Measurements from ENCODE around the gene MCCD1. TPM values are rescaled to one million over a fixed set of nuclear protein-coding genes. Genes with fewer than 3 reads are reported as not detected.
A peak's percentile ranks its signal among the peaks of the same experiment; 100 is the strongest.

The MCCD1 gene
- total and polyA plus RNA-seq, 2 experiments from 2014 or later = not detected

- 1 to 2% methylated on average over 4 of the region's 4 CpGs for WGBS, 2 experiments (ENCODE audit: low coverage in 1 of 2, low lambda C conversion rate in 2 of 2, missing lambda C conversion rate in 2 of 2)
- Histone ChIP-seq H2AFZ (no peak overlapping the region), H4K20me1 (ENCODE audit: insufficient read depth) (peaks cover 32% of the 10 kb centered on the region), H3K36me3 (ENCODE audit: low read depth) (peaks cover 44% of the 10 kb centered on the region), H3K9me2 (ENCODE audit: insufficient read depth) (no peaks in the 10 kb centered on the region), H3K79me2 (ENCODE audit: insufficient read depth) (peaks cover 76% of the 10 kb centered on the region), H3K4me1 (ENCODE audit: insufficient read depth) (peaks cover 19% of the 10 kb centered on the region), H3F3A (ENCODE audit: insufficient read depth) (peaks cover 23% of the 10 kb centered on the region), H3K27ac (peak overlapping the region; percentile 96), H3K9ac (peak overlapping the region; percentile 98), H3K4me2 (ENCODE audit: unreplicated experiment) (peak overlapping the region; percentile 91), H3K4me3 (peak overlapping the region; percentile 96), H3K9me3 (ENCODE audit: low read depth) (no peaks in the 10 kb centered on the region), H3K27me3 (replicated peaks; ENCODE audit: insufficient read depth) (no peaks in the 10 kb centered on the region)
- no peak for TF ChIP-seq EZH2phosphoT487 (IDR thresholded peaks at IDR 0.05; ENCODE audit: insufficient read depth, low read depth)
- TF ChIP-seq EZH2 (IDR thresholded peaks at IDR 0.05; ENCODE audit: insufficient read depth, poor library complexity, severe bottlenecking) = no peak
- in situ Hi-C loops (cut with MboI) = loop anchor here (5.0 kb wide), 1 partner anchor 62 kb away; no protein-coding TSS in a partner anchor
- DNase-seq = no peak
Observed at GRCh38 chr6:31540640-31541039, 11.9 kb downstream of the MCCD1 start.

GRCh38 chr6:31541059-31541657, 12.4 kb downstream of the MCCD1 start:
- peaks cover 71% of the 10 kb centered on the region for H3K79me2 ChIP-seq (ENCODE audit: insufficient read depth)
- TF ChIP-seq EZH2 (IDR thresholded peaks at IDR 0.05; ENCODE audit: insufficient read depth, poor library complexity, severe bottlenecking) (no peak), EZH2phosphoT487 (IDR thresholded peaks at IDR 0.05; ENCODE audit: insufficient read depth, low read depth) (no peak)
- no peaks in the 10 kb centered on the region for H3K27me3 ChIP-seq (replicated peaks; ENCODE audit: insufficient read depth)
- in situ Hi-C loops (cut with MboI) = loop anchor here (5.0 kb wide), 1 partner anchor 61 kb away; no protein-coding TSS in a partner anchor
- peak; percentile 81 for DNase-seq
- peak overlapping the region; percentile 98 for H3K9ac ChIP-seq
- H2AFZ ChIP-seq = peak overlapping the region; percentile 83
- H4K20me1 ChIP-seq (ENCODE audit: insufficient read depth) = peaks cover 27% of the 10 kb centered on the region
- peak overlapping the region; percentile 96 for H3K27ac ChIP-seq
- no peaks in the 10 kb centered on the region for H3K9me3 ChIP-seq (ENCODE audit: low read depth)
- H3K4me3 ChIP-seq = peak overlapping the region; percentile 96
- H3K9me2 ChIP-seq (ENCODE audit: insufficient read depth) = no peaks in the 10 kb centered on the region
- WGBS, 2 experiments (ENCODE audit: low coverage in 1 of 2, low lambda C conversion rate in 2 of 2, missing lambda C conversion rate in 2 of 2) = 1% methylated on average over 21 of the region's 21 CpGs
- peaks cover 39% of the 10 kb centered on the region for H3K36me3 ChIP-seq (ENCODE audit: low read depth)
- H3K4me2 ChIP-seq (ENCODE audit: unreplicated experiment) = peak overlapping the region; percentile 91
- peaks cover 19% of the 10 kb centered on the region for H3K4me1 ChIP-seq (ENCODE audit: insufficient read depth)
- H3F3A ChIP-seq (ENCODE audit: insufficient read depth) = peaks cover 18% of the 10 kb centered on the region

GRCh38 chr6:31541658-31542521, 13.1 kb downstream of the MCCD1 start, which contains the start of gene DDX39B:
Gene DDX39B (minus strand): TSS chr6:31542003. CDS start chr6:31540532, 1,471 bp downstream.
- H4K20me1 ChIP-seq (ENCODE audit: insufficient read depth) = peaks cover 27% of the 10 kb centered on the region
- H3K9me3 ChIP-seq (ENCODE audit: low read depth) = no peaks in the 10 kb centered on the region
- peak; percentile 99 for DNase-seq
- 0 to 2% methylated on average over 42 to 43 of the region's 43 CpGs for WGBS, 2 experiments (ENCODE audit: low coverage in 1 of 2, low lambda C conversion rate in 2 of 2, missing lambda C conversion rate in 2 of 2)
- no peaks in the 10 kb centered on the region for H3K27me3 ChIP-seq (replicated peaks; ENCODE audit: insufficient read depth)
- in situ Hi-C loops (cut with MboI) = loop anchor here (5.0 kb wide), 1 partner anchor 60 kb away; no protein-coding TSS in a partner anchor
- peak within 1 kb of the TSS; percentile 91 for H3K4me2 ChIP-seq (ENCODE audit: unreplicated experiment)
- peak within 1 kb of the TSS; percentile 96 for H3K4me3 ChIP-seq
- peak within 1 kb of the TSS; percentile 96 for H3K27ac ChIP-seq
- H3K79me2 ChIP-seq (ENCODE audit: insufficient read depth) = peaks cover 64% of the 10 kb centered on the region
- peaks cover 19% of the 10 kb centered on the region for H3K4me1 ChIP-seq (ENCODE audit: insufficient read depth)
- H3K36me3 ChIP-seq (ENCODE audit: low read depth) = peaks cover 31% of the 10 kb centered on the region
- peak within 1 kb of the TSS; percentile 98 for H3K9ac ChIP-seq
- TF ChIP-seq EZH2phosphoT487 (IDR thresholded peaks at IDR 0.05; ENCODE audit: insufficient read depth, low read depth) = no peak
- no peak for TF ChIP-seq EZH2 (IDR thresholded peaks at IDR 0.05; ENCODE audit: insufficient read depth, poor library complexity, severe bottlenecking)
- peaks cover 15% of the 10 kb centered on the region; the same call in 1 of the 2 replicates for H3F3A ChIP-seq (ENCODE audit: insufficient read depth)
- H3K9me2 ChIP-seq (ENCODE audit: insufficient read depth) = no peaks in the 10 kb centered on the region
- peak within 1 kb of the TSS; percentile 83 for H2AFZ ChIP-seq

GRCh38 chr6:31543639-31544038, 14.9 kb downstream of the MCCD1 start:
- H3K9me3 ChIP-seq (ENCODE audit: low read depth) = no peaks in the 10 kb centered on the region
- no peak for TF ChIP-seq EZH2phosphoT487 (IDR thresholded peaks at IDR 0.05; ENCODE audit: insufficient read depth, low read depth)
- TF ChIP-seq EZH2 (IDR thresholded peaks at IDR 0.05; ENCODE audit: insufficient read depth, poor library complexity, severe bottlenecking) = no peak
- in situ Hi-C loops (cut with MboI) = loop anchor here (5.0 kb wide), 1 partner anchor 59 kb away; no protein-coding TSS in a partner anchor
- H3K4me1 ChIP-seq (ENCODE audit: insufficient read depth) = peaks cover 25% of the 10 kb centered on the region
- H2AFZ ChIP-seq = no peak overlapping the region
- peaks cover 59% of the 10 kb centered on the region for H3K79me2 ChIP-seq (ENCODE audit: insufficient read depth)
- H3K36me3 ChIP-seq (ENCODE audit: low read depth) = peaks cover 18% of the 10 kb centered on the region
- H3K4me3 ChIP-seq = no peak overlapping the region
- no peak for DNase-seq
- no peak overlapping the region for H3K27ac ChIP-seq
- peaks cover 21% of the 10 kb centered on the region for H4K20me1 ChIP-seq (ENCODE audit: insufficient read depth)
- peaks cover 14% of the 10 kb centered on the region; the same call in 1 of the 2 replicates for H3F3A ChIP-seq (ENCODE audit: insufficient read depth)
- no peak overlapping the region for H3K9ac ChIP-seq
- H3K4me2 ChIP-seq (ENCODE audit: unreplicated experiment) = no peak overlapping the region
- WGBS, 2 experiments (ENCODE audit: low coverage in 1 of 2, low lambda C conversion rate in 2 of 2, missing lambda C conversion rate in 2 of 2) = 90% methylated on average over 6 of the region's 6 CpGs
- no peaks in the 10 kb centered on the region for H3K27me3 ChIP-seq (replicated peaks; ENCODE audit: insufficient read depth)
- H3K9me2 ChIP-seq (ENCODE audit: insufficient read depth) = no peaks in the 10 kb centered on the region
